Lung (tissue), 12 donors: ENCODE data around the gene PTPRN2. TPM values are rescaled to one million over a fixed set of nuclear protein-coding genes. Genes with fewer than 3 reads are reported as not detected.

Source experiments
- ATAC-seq: fragments of 200-7000 bp; cut with Tn5 transposase; one replicate; pipeline ENCODE4 v1.9.1; 2020; ENCODE audit warnings: moderate number of reproducible peaks; ENCODE audit not compliant: insufficient read depth, low FRiP score
- DNase-seq, 3 donors: peaks; one replicate each; pipeline ENCODE4 v3.0.0-alpha.2; 2013 to 2017
- H3K27ac ChIP-seq, 2 donors: one replicate each; pipeline ENCODE4 v1.5.1; 2013; ENCODE audit warnings: mild to moderate bottlenecking in 2 of 2, moderate library complexity in 2 of 2, control low read depth in 1 of 2, inconsistent platforms in 1 of 2, low read depth in 1 of 2, low read length in 1 of 2
- H3K27me3 ChIP-seq, 3 donors: one replicate each; pipeline ENCODE4 v1.5.1; 2013; ENCODE audit warnings: low read length in 2 of 3; ENCODE audit not compliant: control insufficient read depth in 3 of 3, insufficient read depth in 3 of 3
- H3K36me3 ChIP-seq, 4 donors: one replicate each; pipeline ENCODE4 v1.5.1; 2013; ENCODE audit warnings: low read length in 4 of 4, mild to moderate bottlenecking in 1 of 4, moderate library complexity in 1 of 4; ENCODE audit not compliant: control insufficient read depth in 4 of 4, insufficient read depth in 4 of 4
- H3K4me1 ChIP-seq, 5 donors: one replicate each; pipeline ENCODE4 v1.5.1; 2013; ENCODE audit warnings: low read length in 5 of 5, mild to moderate bottlenecking in 2 of 5, moderate library complexity in 1 of 5; ENCODE audit not compliant: control insufficient read depth in 5 of 5, insufficient read depth in 5 of 5
- H3K4me3 ChIP-seq: one replicate; pipeline ENCODE4 v1.5.1; 2013; ENCODE audit warnings: mild to moderate bottlenecking, control low read depth, moderate library complexity
- H3K9ac ChIP-seq, 2 donors: one replicate each; pipeline ENCODE4 v1.5.1; 2013; ENCODE audit warnings: low read length in 2 of 2, control low read depth in 1 of 2; ENCODE audit not compliant: insufficient read depth in 1 of 2
- H3K9me3 ChIP-seq, 4 donors: one replicate each; pipeline ENCODE4 v1.5.1; 2013; ENCODE audit warnings: low read length in 3 of 4, mild to moderate bottlenecking in 1 of 4, moderate library complexity in 1 of 4; ENCODE audit not compliant: control insufficient read depth in 4 of 4, insufficient read depth in 3 of 4
- CTCF ChIP-seq: IDR thresholded peaks from 2 replicates; pipeline ENCODE4 v1.5.1; 2012; ENCODE audit warnings: mild to moderate bottlenecking; ENCODE audit errors: control extremely low read depth, extremely low read depth
- WGBS, 2 donors: extraction: QIAGEN DNeasy Blood & Tissue Kit; methylation state at CpG; one replicate each; pipeline ENCODE4 v1.1.7; 2013; 5-methylcytosine and 5-hydroxymethylcytosine counted together
- polyA plus RNA-seq, 2 donors: library from polyadenylated mRNA; stranded (reverse); fragments of 200-250 nt; gene quantifications; one replicate each; pipeline ENCODE4 v1.2.1, GENCODE V29; 2013
- total RNA-seq, 2 donors: library from RNA; depleted of rRNA in 1 of 2; stranded (reverse); fragments of >200 nt in 1 of 2; gene quantifications; one replicate each; pipeline ENCODE4 v1.2.1, GENCODE V29; 2014 to 2021
- donor health status: control.
- donor health status: control.
- donor health status: Bipolar disorder and iron deficiency.
- donor health status: healthy.
- donor health status: DM: yes; HTN: yes; CAD: no.

PTPRN2 gene
- total and polyA plus RNA-seq, 4 donors, result 2.1 to 7.4 (median 4.4) TPM

GRCh38 chr7:157518514-157519175 is 1069.0 kb downstream of the PTPRN2 start:
- no peak for TF ChIP-seq CTCF
- 87 to 95% methylated on average over 6 of the region's 6 CpGs for WGBS, 2 donors
- H3K9ac ChIP-seq, result no peak overlapping the region
- H3K4me1 ChIP-seq, result no peaks in the 10 kb centered on the region
- H3K27ac ChIP-seq, result no peak overlapping the region
- H3K4me3 ChIP-seq, result no peak overlapping the region
- peaks cover 0 to 3% (median 0%) of the 10 kb centered on the region in 3 donors for H3K27me3 ChIP-seq
- peaks cover 0 to 4% (median 0%) of the 10 kb centered on the region in 4 donors for H3K9me3 ChIP-seq
- no peak for DNase-seq
- ATAC-seq, result no peak
- H3K36me3 ChIP-seq, result no peaks in the 10 kb centered on the region

- H3K27me3 ChIP-seq, result peaks cover 0 to 3% (median 0%) of the 10 kb centered on the region in 3 donors
- TF ChIP-seq CTCF, result no peak
- H3K27ac ChIP-seq, result no peak overlapping the region
- H3K9ac ChIP-seq, result no peak overlapping the region
- no peak overlapping the region for H3K4me3 ChIP-seq
- DNase-seq, result no peak
- WGBS, 2 donors, result 66 to 80% methylated on average over 10 of the region's 10 CpGs
- ATAC-seq, result no peak
- peaks cover 0 to 9% (median 0%) of the 10 kb centered on the region in 4 donors for H3K9me3 ChIP-seq
- no peaks in the 10 kb centered on the region for H3K4me1 ChIP-seq
- no peaks in the 10 kb centered on the region for H3K36me3 ChIP-seq
These were observed 1069.7 kb downstream of the PTPRN2 start for GRCh38 chr7:157517782-157518513.

GRCh38 chr7:157516911-157517781 is 1070.5 kb downstream of the PTPRN2 start:
- Histone ChIP-seq H3K27ac (no peak overlapping the region), H3K9me3 (peaks cover 0 to 9% (median 0%) of the 10 kb centered on the region in 4 donors), H3K9ac (no peak overlapping the region), H3K4me1 (no peaks in the 10 kb centered on the region), H3K4me3 (no peak overlapping the region), H3K36me3 (no peaks in the 10 kb centered on the region), H3K27me3 (peaks cover 0 to 3% (median 0%) of the 10 kb centered on the region in 3 donors)
- TF ChIP-seq CTCF, result no peak
- no peak for ATAC-seq
- DNase-seq, result no peak
- 81 to 91% methylated on average over 25 of the region's 25 CpGs for WGBS, 2 donors
